Karpas-422 (cell line): ENCODE data around the gene NCSTN. TPM values are rescaled to one million over a fixed set of nuclear protein-coding genes. Genes with fewer than 3 reads are reported as not detected.

Experiments
- DNase-seq: peaks from one replicate; pipeline ENCODE4 v3.0.0-alpha.2; 2015
- H2AFZ ChIP-seq: fragments of 200-600 bp; sonication (generic); 2 replicates; pipeline ENCODE4 v1.6.1; 2014; ENCODE audit warnings: antibody characterized with exemption, low read length, mixed read lengths
- H3K27ac ChIP-seq: fragments of 200-600 bp; sonication (generic); 2 replicates; pipeline ENCODE4 v1.5.1; 2014; ENCODE audit warnings: mild to moderate bottlenecking, low read length, moderate library complexity
- H3K27me3 ChIP-seq: fragments of 200-600 bp; sonication (generic); 2 replicates; pipeline ENCODE4 v1.6.1; 2014; ENCODE audit warnings: low read length, mixed read lengths
- H3K36me3 ChIP-seq: fragments of 200-600 bp; sonication (generic); 2 replicates; pipeline ENCODE4 v1.6.1; 2014; ENCODE audit warnings: low read length, mixed read lengths; ENCODE audit not compliant: insufficient read depth
- H3K4me1 ChIP-seq: fragments of 200-600 bp; sonication (generic); 2 replicates; pipeline ENCODE4 v1.6.1; 2014; ENCODE audit warnings: mild to moderate bottlenecking, low read length, mixed read lengths
- H3K4me2 ChIP-seq: fragments of 200-600 bp; sonication (generic); 2 replicates; pipeline ENCODE4 v1.6.1; 2014; ENCODE audit warnings: low read length, low read depth, mild to moderate bottlenecking; ENCODE audit not compliant: poor library complexity, severe bottlenecking
- H3K4me3 ChIP-seq: fragments of 200-600 bp; sonication (generic); 2 replicates; pipeline ENCODE4 v1.5.1; 2014; ENCODE audit warnings: mild to moderate bottlenecking, antibody characterized with exemption, low read length, mixed read lengths
- H3K79me2 ChIP-seq: fragments of 200-600 bp; sonication (generic); 2 replicates; pipeline ENCODE4 v1.6.1; 2014; ENCODE audit warnings: mild to moderate bottlenecking, low read length, mixed read lengths
- H3K9ac ChIP-seq: fragments of 200-600 bp; sonication (generic); 2 replicates; pipeline ENCODE4 v1.6.0; 2014; ENCODE audit warnings: low read length
- H3K9me2 ChIP-seq: fragments of 200-600 bp; sonication (generic), shearing (Covaris generic); replicated peaks from 2 replicates; pipeline ENCODE4 v1.6.0; 2014; ENCODE audit warnings: mild to moderate bottlenecking, low read length, moderate library complexity; ENCODE audit not compliant: insufficient read depth
- H3K9me3 ChIP-seq: fragments of 300-700, 200-600 bp; sonication (generic); 2 replicates; pipeline ENCODE4 v1.6.1; 2014; ENCODE audit warnings: low read length, mixed read lengths
- H4K20me1 ChIP-seq: fragments of 200-600 bp; sonication (generic); 2 replicates; pipeline ENCODE4 v1.6.1; 2014; ENCODE audit warnings: mild to moderate bottlenecking, antibody characterized with exemption, low read length, low read depth; ENCODE audit not compliant: insufficient read depth
- total RNA-seq: library from RNA; depleted of rRNA; stranded (reverse); fragments of >200 nt; shearing (Covaris generic); gene quantifications from 2 replicates; pipeline ENCODE4 v1.2.3, GENCODE V29; 2014; ENCODE audit warnings: low replicate concordance

Gene NCSTN
- total RNA-seq, 1 experiment from 2014 or later, result 76.9 TPM

DNA sequence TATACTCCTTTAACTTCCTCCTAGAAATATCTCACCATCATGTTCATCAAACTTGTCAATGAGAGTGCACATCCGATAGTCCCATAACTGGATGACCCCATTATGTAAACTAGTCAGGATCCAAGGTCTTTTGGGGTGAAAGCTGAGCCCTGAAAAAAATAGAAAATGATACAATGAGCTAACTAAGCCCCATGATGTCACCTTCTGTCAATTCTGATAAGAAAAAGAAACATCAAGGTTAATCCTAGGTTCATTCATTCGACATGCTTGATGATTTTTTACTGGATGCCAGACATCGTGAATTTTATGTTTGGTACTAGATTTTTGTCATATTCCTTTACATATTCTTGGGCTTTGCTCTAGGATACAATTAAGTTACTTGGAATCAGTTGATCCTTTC, 3.0 kb upstream of the NCSTN start:
- Histone ChIP-seq H3K9me2 (no peaks in the 10 kb centered on the region), H2AFZ (no peak overlapping the region), H3K4me2 (no peak overlapping the region), H3K36me3 (peaks cover 37% of the 10 kb centered on the region; the same call in 1 of the 2 replicates), H3K4me3 (no peak overlapping the region), H4K20me1 (0 out of 2 replicates have a peak, but pooled peaks cover 6% of the 10 kb centered on the region), H3K79me2 (peaks cover 86% of the 10 kb centered on the region), H3K27ac (no peak overlapping the region), H3K9me3 (no peaks in the 10 kb centered on the region), H3K4me1 (peaks cover 28% of the 10 kb centered on the region), H3K9ac (no peak overlapping the region), H3K27me3 (no peaks in the 10 kb centered on the region)
- no peak for DNase-seq

GRCh38 chr1:160340866-160341265, 2.3 kb upstream of the NCSTN start:
- Histone ChIP-seq H2AFZ (no peak overlapping the region), H3K9me3 (no peaks in the 10 kb centered on the region), H3K9ac (peak overlapping the region; percentile 28; the same call in 1 of the 2 replicates), H3K27ac (peak overlapping the region; percentile 41), H4K20me1 (0 out of 2 replicates have a peak, but pooled peaks cover 6% of the 10 kb centered on the region), H3K4me2 (peak overlapping the region; percentile 87), H3K36me3 (peaks cover 37% of the 10 kb centered on the region; the same call in 1 of the 2 replicates), H3K4me3 (peak overlapping the region; percentile 75), H3K27me3 (no peaks in the 10 kb centered on the region), H3K4me1 (peaks cover 34% of the 10 kb centered on the region), H3K9me2 (no peaks in the 10 kb centered on the region), H3K79me2 (peaks cover 93% of the 10 kb centered on the region)
- no peak for DNase-seq

DNA sequence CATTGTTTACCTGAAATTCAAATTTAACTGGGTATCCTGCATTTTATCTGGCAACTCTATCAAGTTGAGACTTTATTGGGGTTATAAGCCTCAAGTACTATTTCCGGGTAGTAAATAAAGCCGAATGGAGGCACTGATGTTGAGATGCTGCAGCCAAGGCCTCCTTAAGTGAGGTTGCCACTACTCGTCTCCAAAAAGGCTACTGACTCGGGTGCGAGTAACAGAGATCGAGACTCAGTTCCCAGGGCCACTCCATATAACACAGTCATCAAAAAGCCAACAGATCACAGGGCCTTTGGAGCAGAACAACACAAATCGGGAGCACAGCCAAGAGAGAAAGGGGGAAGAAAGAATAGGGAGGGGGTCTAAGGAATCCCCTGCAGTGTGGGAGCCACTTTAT, 657 bp upstream of the NCSTN start:
- H3K27ac ChIP-seq, result peak overlapping the region; percentile 41

GRCh38 chr1:160344241-160344640, 1.1 kb downstream of the NCSTN start:
- H3K4me1 ChIP-seq, result peaks cover 50% of the 10 kb centered on the region
- peaks cover 85% of the 10 kb centered on the region for H3K79me2 ChIP-seq
- peaks cover 29% of the 10 kb centered on the region; the same call in 1 of the 2 replicates for H3K36me3 ChIP-seq
- DNase-seq, result no peak
- no peaks in the 10 kb centered on the region for H3K9me3 ChIP-seq
- peak overlapping the region; percentile 98 for H3K9ac ChIP-seq
- no peak overlapping the region for H2AFZ ChIP-seq
- 0 out of 2 replicates have a peak, but pooled peaks cover 6% of the 10 kb centered on the region for H4K20me1 ChIP-seq
- H3K27me3 ChIP-seq, result no peaks in the 10 kb centered on the region
- no peaks in the 10 kb centered on the region for H3K9me2 ChIP-seq
- H3K4me2 ChIP-seq, result peak overlapping the region; percentile 87
- H3K27ac ChIP-seq, result peak overlapping the region; percentile 58; the same call in 1 of the 2 replicates
- peak overlapping the region; percentile 75 for H3K4me3 ChIP-seq

More for the DNA sequence above, 657 bp upstream of the NCSTN start:
- H3K4me1 ChIP-seq, result peaks cover 50% of the 10 kb centered on the region
- H3K79me2 ChIP-seq, result peaks cover 94% of the 10 kb centered on the region
- peaks cover 36% of the 10 kb centered on the region; the same call in 1 of the 2 replicates for H3K36me3 ChIP-seq
- H3K9me3 ChIP-seq, result no peaks in the 10 kb centered on the region
- H3K27me3 ChIP-seq, result no peaks in the 10 kb centered on the region
- H3K4me3 ChIP-seq, result peak overlapping the region; percentile 75
- no peak overlapping the region for H2AFZ ChIP-seq
- H3K9me2 ChIP-seq, result no peaks in the 10 kb centered on the region
- H3K4me2 ChIP-seq, result peak overlapping the region; percentile 87
- peak overlapping the region; percentile 98 for H3K9ac ChIP-seq
- H4K20me1 ChIP-seq, result 0 out of 2 replicates have a peak, but pooled peaks cover 6% of the 10 kb centered on the region
- DNase-seq, result peak; percentile 63

GRCh38 chr1:160344936-160345335, 1.8 kb downstream of the NCSTN start:
- DNase-seq, result no peak
- peaks cover 29% of the 10 kb centered on the region; the same call in 1 of the 2 replicates for H3K36me3 ChIP-seq

DNA sequence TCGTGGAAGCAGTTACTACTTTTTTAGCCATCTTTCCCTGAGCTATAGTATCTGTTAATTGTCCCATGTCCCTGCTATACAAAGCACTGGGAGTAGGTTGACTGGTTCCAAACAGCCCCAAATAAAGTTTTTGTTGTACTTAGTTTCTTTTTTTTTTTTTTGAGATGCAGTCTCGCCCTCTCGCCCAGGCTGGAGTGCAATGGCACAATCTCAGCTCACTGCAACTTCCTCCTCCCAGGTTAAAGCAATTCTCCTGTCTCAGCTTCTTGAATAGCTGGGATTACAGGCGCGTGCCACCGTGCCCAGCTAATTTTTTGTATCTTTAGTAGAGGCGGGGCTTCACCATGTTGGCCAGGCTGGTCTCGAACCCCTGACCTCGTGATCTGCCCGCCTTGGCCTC, 3.3 kb downstream of the NCSTN start:
- peak overlapping the region; percentile 30; the same call in 1 of the 2 replicates for H3K4me3 ChIP-seq
- peaks cover 62% of the 10 kb centered on the region for H3K79me2 ChIP-seq
- no peak for DNase-seq

More at GRCh38 chr1:160344936-160345335, 1.8 kb downstream of the NCSTN start:
- no peak overlapping the region for H3K9ac ChIP-seq
- H2AFZ ChIP-seq, result no peak overlapping the region
- peak overlapping the region; percentile 87 for H3K4me2 ChIP-seq
- peak overlapping the region; percentile 75; the same call in 1 of the 2 replicates for H3K4me3 ChIP-seq
- no peak overlapping the region for H3K27ac ChIP-seq
- H3K9me3 ChIP-seq, result no peaks in the 10 kb centered on the region
- H3K79me2 ChIP-seq, result peaks cover 78% of the 10 kb centered on the region
- peaks cover 50% of the 10 kb centered on the region for H3K4me1 ChIP-seq
- H3K9me2 ChIP-seq, result no peaks in the 10 kb centered on the region
- H3K27me3 ChIP-seq, result no peaks in the 10 kb centered on the region
- 0 out of 2 replicates have a peak, but pooled peaks cover 6% of the 10 kb centered on the region for H4K20me1 ChIP-seq

GRCh38 chr1:160346958-160347357, 3.8 kb downstream of the NCSTN start:
- Histone ChIP-seq H3K4me3 (peak overlapping the region; percentile 30; the same call in 1 of the 2 replicates), H4K20me1 (no peaks in the 10 kb centered on the region), H3K36me3 (peaks cover 35% of the 10 kb centered on the region; the same call in 1 of the 2 replicates), H3K9me3 (no peaks in the 10 kb centered on the region), H3K4me1 (peaks cover 35% of the 10 kb centered on the region), H3K27ac (peak overlapping the region; percentile 80), H3K4me2 (peak overlapping the region; percentile 31), H3K9ac (peak overlapping the region; percentile 46), H2AFZ (no peak overlapping the region), H3K79me2 (peaks cover 57% of the 10 kb centered on the region), H3K27me3 (no peaks in the 10 kb centered on the region), H3K9me2 (no peaks in the 10 kb centered on the region)
- peak; percentile 87 for DNase-seq

More for the DNA sequence above, 3.3 kb downstream of the NCSTN start:
- Histone ChIP-seq H3K36me3 (peaks cover 30% of the 10 kb centered on the region; the same call in 1 of the 2 replicates), H3K9me2 (no peaks in the 10 kb centered on the region), H3K27ac (peak overlapping the region; percentile 80), H3K4me2 (peak overlapping the region; percentile 31), H3K27me3 (no peaks in the 10 kb centered on the region), H3K9ac (peak overlapping the region; percentile 46), H2AFZ (no peak overlapping the region), H3K9me3 (no peaks in the 10 kb centered on the region), H4K20me1 (no peaks in the 10 kb centered on the region), H3K4me1 (peaks cover 39% of the 10 kb centered on the region)

- Histone ChIP-seq H4K20me1 (no peaks in the 10 kb centered on the region), H3K4me1 (peaks cover 8% of the 10 kb centered on the region), H3K27me3 (no peaks in the 10 kb centered on the region), H3K79me2 (peaks cover 14% of the 10 kb centered on the region), H3K36me3 (peaks cover 61% of the 10 kb centered on the region; the same call in 1 of the 2 replicates), H3K9me3 (no peaks in the 10 kb centered on the region), H2AFZ (no peak overlapping the region), H3K27ac (no peak overlapping the region), H3K4me3 (no peak overlapping the region), H3K9ac (no peak overlapping the region), H3K4me2 (no peak overlapping the region), H3K9me2 (no peaks in the 10 kb centered on the region)
- DNase-seq, result no peak
Observed at GRCh38 chr1:160351629-160352028, 8.4 kb downstream of the NCSTN start.
